Fibroblast of lung (primary cell): ENCODE measurements around the gene NID1. TPM values are rescaled to one million over a fixed set of nuclear protein-coding genes. Genes with fewer than 3 reads are reported as not detected.

Experiments used
- polyA plus RNA-seq, 2 donors: library from polyadenylated mRNA; depleted of rRNA in 1 of 2; stranded (reverse) in 1 of 2; unstranded in 1 of 2; fragments of >200 nt; gene quantifications; 2 replicates each; pipeline ENCODE4 v1.2.1, GENCODE V29; 2011 to 2012; ENCODE audit warnings: missing spikeins in 1 of 2
- total RNA-seq: library from RNA; depleted of rRNA; stranded (reverse); fragments of >200 nt; gene quantifications from 2 replicates; pipeline ENCODE4 v1.2.1, GENCODE V29; 2014

The NID1 gene
- total and polyA plus RNA-seq, 2 donors (not counting 1 experiment from before 2014, with no cell fraction given): 29.1 to 152 TPM

Other genes with a start within 250 kb of the NID1 start
- gene LYST, start 198.2 kb downstream of the NID1 start, total RNA-seq: 38.0 and 50.2 TPM in 2 replicates
- gene LYST, start 198.2 kb downstream of the NID1 start, polyA plus RNA-seq: 6.1 and 7.5 TPM in 2 replicates
- 12.9 and 13.6 TPM in 2 replicates for gene GPR137B, start 77.4 kb upstream of the NID1 start, total RNA-seq
- 12.5 and 13.6 TPM in 2 replicates for gene GPR137B, start 77.4 kb upstream of the NID1 start, polyA plus RNA-seq
- 4.1 and 5.0 TPM in 2 replicates for gene ERO1B, start 216.9 kb upstream of the NID1 start, total RNA-seq
- gene ERO1B, start 216.9 kb upstream of the NID1 start, polyA plus RNA-seq: 1.7 and 2.2 TPM in 2 replicates